Prostate gland (tissue), 2 donors: ENCODE results near the gene OR51Q1. TPM values are rescaled to one million over a fixed set of nuclear protein-coding genes. Genes with fewer than 3 reads are reported as not detected.

ENCODE experiments used
- DNase-seq: peaks from one replicate; pipeline ENCODE4 v3.0.0-alpha.2; 2019; ENCODE audit warnings: low spot score
- H3K27ac ChIP-seq, 2 donors: fragments of 200-600 bp; sonication (generic); 2 replicates each; pipeline ENCODE4 v1.5.1; 2017 to 2019
- H3K27me3 ChIP-seq: fragments of 200-600 bp; sonication (generic); replicated peaks from 2 replicates; pipeline ENCODE4 v1.5.1; 2019; ENCODE audit not compliant: insufficient read depth
- H3K36me3 ChIP-seq, 2 donors: fragments of 200-600 bp; sonication (generic); 1 replicate in 1 of 2; 2 replicates in 1 of 2; pipeline versions ENCODE4 v1.5.1 to v1.8.1; 2017 to 2019
- H3K4me1 ChIP-seq: fragments of 200-600 bp; sonication (generic); replicated peaks from 2 replicates; pipeline ENCODE4 v1.5.1; 2019
- H3K4me3 ChIP-seq, 2 donors: fragments of 200-600 bp; sonication (generic); 2 replicates each; pipeline ENCODE4 v1.5.1; 2017 to 2019
- H3K9me3 ChIP-seq: fragments of 200-600 bp; sonication (generic); 2 replicates; pipeline ENCODE4 v1.5.1; 2017
- CTCF ChIP-seq, 4 experiments: fragments of 200-600 bp in 2 of 4; fragments of 450-650 bp in 2 of 4; sonication (generic) in 2 of 4; IDR thresholded peaks; 1 replicate in 3 of 4; 2 replicates in 1 of 4; pipeline ENCODE4 v1.5.1; 2016 to 2019; ENCODE audit warnings: antibody characterized with exemption in 4 of 4, mild to moderate bottlenecking in 2 of 4, moderate library complexity in 2 of 4
- POLR2A ChIP-seq: fragments of 450-650 bp; IDR thresholded peaks from one replicate; pipeline ENCODE4 v1.6.1; 2016; ENCODE audit warnings: antibody characterized with exemption, mild to moderate bottlenecking
- POLR2AphosphoS5 ChIP-seq: sonication (generic); formaldehyde crosslinking; IDR thresholded peaks from one replicate; pipeline ENCODE4 v1.6.1; 2017; ENCODE audit warnings: antibody characterized with exemption
- WGBS: methylation state at CpG from one replicate; pipeline ENCODE4 v1.1.5; 2018; 5-methylcytosine and 5-hydroxymethylcytosine counted together
- intact Hi-C: fragments of 100-400 bp; cut with DNase I; formaldehyde crosslinking; loops from one replicate; pipeline ENCODE4 v1.14.2; 2022
- total RNA-seq, 2 donors: library from RNA; depleted of rRNA; stranded (reverse); fragments of >200 nt; gene quantifications; one replicate each; pipeline ENCODE4 v1.1.0, GENCODE V29; 2016

Gene OR51Q1
- total RNA-seq, 2 donors from 2014 or later, result not detected

- Histone ChIP-seq H3K4me1 (no peaks in the 10 kb centered on the region), H3K27me3 (no peaks in the 10 kb centered on the region), H3K9me3 (no peaks in the 10 kb centered on the region), H3K36me3 (no peaks in the 10 kb centered on the region), H3K27ac (no peak overlapping the region), H3K4me3 (no peak overlapping the region)
- TF ChIP-seq POLR2A, result no peak
- no peak for TF ChIP-seq CTCF (IDR thresholded peaks at IDR 0.05)
- TF ChIP-seq POLR2AphosphoS5, result no peak
- intact Hi-C loops, result no loop called here
- 97% methylated on average over 14 of the region's 14 CpGs for WGBS
- DNase-seq, result no peak
These were observed 39.2 kb downstream of the OR51Q1 start for GRCh38 chr11:5460983-5461621.

- H3K4me3 ChIP-seq, result no peak overlapping the region
- WGBS, result 58% methylated on average over 2 of the region's 2 CpGs
- no peak for TF ChIP-seq POLR2A
- TF ChIP-seq POLR2AphosphoS5, result no peak
- no peak for TF ChIP-seq CTCF (IDR thresholded peaks at IDR 0.05)
- no peaks in the 10 kb centered on the region for H3K27me3 ChIP-seq
- no peak for DNase-seq
- no peak overlapping the region for H3K27ac ChIP-seq
- no peaks in the 10 kb centered on the region for H3K9me3 ChIP-seq
- H3K4me1 ChIP-seq, result no peaks in the 10 kb centered on the region
- intact Hi-C loops, result no loop called here
- no peaks in the 10 kb centered on the region for H3K36me3 ChIP-seq
These were observed 45.6 kb downstream of the OR51Q1 start for GRCh38 chr11:5467527-5467926.

Other genes with a start within 250 kb of the OR51Q1 start
- gene OR51V1, start 221.4 kb upstream of the OR51Q1 start, total RNA-seq, result not detected
- gene HBB, start 195.0 kb upstream of the OR51Q1 start, total RNA-seq, result 10 to 100 TPM in 1 of 2 donors, 1 to 10 TPM in 1; 9.5 to 15.7 TPM
- not detected for gene HBD, start 187.6 kb upstream of the OR51Q1 start, total RNA-seq
- gene HBG1, start 172.3 kb upstream of the OR51Q1 start, total RNA-seq, result not detected
- gene HBG2, start 167.3 kb upstream of the OR51Q1 start, total RNA-seq, result not detected
- not detected for gene HBE1, start 152.2 kb upstream of the OR51Q1 start, total RNA-seq
- not detected for gene OR51B4, start 120.2 kb upstream of the OR51Q1 start, total RNA-seq
- not detected for gene OR51B2, start 97.8 kb upstream of the OR51Q1 start, total RNA-seq
- 1 to 10 TPM in 1 of 2 donors, under 1 TPM in 1; 0.23 to 2.5 TPM for gene OR51B5, start 78.6 kb upstream of the OR51Q1 start, total RNA-seq
- not detected for gene OR51B6, start 70.6 kb upstream of the OR51Q1 start, total RNA-seq
- under 1 TPM in 1 of 2 donors, not detected in 1; 0.91 TPM for gene OR51M1, start 38.3 kb upstream of the OR51Q1 start, total RNA-seq
- gene OR51I1, start 19.4 kb downstream of the OR51Q1 start, total RNA-seq, result 1 to 10 TPM in 1 of 2 donors, not detected in 1; 1.1 TPM
- not detected for gene OR51I2, start 27.2 kb downstream of the OR51Q1 start, total RNA-seq
- not detected for gene OR52D1, start 66.6 kb downstream of the OR51Q1 start, total RNA-seq
- 10 to 100 TPM in 1 of 2 donors, 1 to 10 TPM in 1; 2.8 to 13.5 TPM for gene UBQLN3, start 87.8 kb downstream of the OR51Q1 start, total RNA-seq
- gene UBQLNL, start 94.6 kb downstream of the OR51Q1 start, total RNA-seq, result 1 to 10 TPM in 1 of 2 donors, under 1 TPM in 1; 0.68 to 1.6 TPM
- under 1 TPM in 1 of 2 donors, not detected in 1; 0.57 TPM for gene OR52H1, start 126.4 kb downstream of the OR51Q1 start, total RNA-seq
- not detected for gene OR52B6, start 158.8 kb downstream of the OR51Q1 start, total RNA-seq
- gene TRIM6, start 174.5 kb downstream of the OR51Q1 start, total RNA-seq, result 1 to 10 TPM; 4.8 to 6.3 TPM
- 10 to 100 TPM; 10.3 to 15.5 TPM for gene TRIM34, start 202.9 kb downstream of the OR51Q1 start, total RNA-seq